ENCODE data around the gene CCDC182.

CCDC182 gene

GRCh38 chr17:57735230-57735629 is 9.9 kb downstream of the CCDC182 start:
- TF ChIP-seq CTCF (IDR thresholded peaks at IDR 0.05) = no peak

GRCh38 chr17:57733085-57733484 is 12.0 kb downstream of the CCDC182 start:
- TF ChIP-seq CTCF (IDR thresholded peaks at IDR 0.05) = no peak

- TF ChIP-seq CTCF (IDR thresholded peaks at IDR 0.05) = no peak
These were observed 13.0 kb downstream of the CCDC182 start for GRCh38 chr17:57732062-57732461.

- TF ChIP-seq CTCF (IDR thresholded peaks at IDR 0.05) = no peak
These were observed 14.9 kb downstream of the CCDC182 start for GRCh38 chr17:57730026-57730701.

GRCh38 chr17:57727630-57728175 is 17.4 kb downstream of the CCDC182 start:
- no peak for TF ChIP-seq CTCF (IDR thresholded peaks at IDR 0.05)

GRCh38 chr17:57726838-57727237 is 18.3 kb downstream of the CCDC182 start:
- no peak for TF ChIP-seq CTCF (IDR thresholded peaks at IDR 0.05)

GRCh38 chr17:57726213-57726790 is 18.8 kb downstream of the CCDC182 start:
- no peak for TF ChIP-seq CTCF (IDR thresholded peaks at IDR 0.05)

Measured in LNCAP (cell line).